HG03575 (cell line): ENCODE measurements around the gene DDX47.

Source experiments
- ATAC-seq: cut with Tn5 transposase; IDR thresholded peaks from one replicate; pipeline ENCODE4 v1.9.1; 2021; ENCODE audit not compliant: unreplicated experiment, insufficient number of reproducible peaks, low FRiP score; ENCODE audit errors: extremely low read depth

The DDX47 gene

GRCh38 chr12:12813120-12814101, at the start of gene DDX47:
Gene DDX47, plus strand, starts transcription at chr12:12813346. Its CDS starts 22 bp downstream, at chr12:12813368.
- ATAC-seq, result no peak

- no peak for ATAC-seq
Measured at GRCh38 chr12:12764824-12765223, 48.3 kb upstream of the DDX47 start.

DNA sequence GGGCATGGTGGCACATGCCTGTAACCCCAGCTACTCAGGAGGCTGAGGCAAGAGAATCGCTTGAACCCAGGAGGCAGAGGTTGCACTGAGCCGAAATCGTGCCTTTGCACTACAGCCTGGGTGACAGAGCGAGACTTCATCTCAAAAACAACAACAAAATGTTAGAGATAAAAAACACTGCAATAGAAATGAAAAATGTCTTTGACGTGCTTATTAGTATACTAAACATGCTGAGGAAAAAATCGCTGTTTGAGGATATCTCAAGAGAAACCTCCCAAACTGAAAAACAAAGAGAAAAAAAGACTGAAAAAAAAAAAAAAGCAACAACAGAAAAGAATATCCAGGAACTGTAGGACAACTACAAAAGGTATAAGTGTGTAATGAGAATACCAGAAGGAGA, 42.9 kb upstream of the DDX47 start:
- ATAC-seq, result no peak

DNA sequence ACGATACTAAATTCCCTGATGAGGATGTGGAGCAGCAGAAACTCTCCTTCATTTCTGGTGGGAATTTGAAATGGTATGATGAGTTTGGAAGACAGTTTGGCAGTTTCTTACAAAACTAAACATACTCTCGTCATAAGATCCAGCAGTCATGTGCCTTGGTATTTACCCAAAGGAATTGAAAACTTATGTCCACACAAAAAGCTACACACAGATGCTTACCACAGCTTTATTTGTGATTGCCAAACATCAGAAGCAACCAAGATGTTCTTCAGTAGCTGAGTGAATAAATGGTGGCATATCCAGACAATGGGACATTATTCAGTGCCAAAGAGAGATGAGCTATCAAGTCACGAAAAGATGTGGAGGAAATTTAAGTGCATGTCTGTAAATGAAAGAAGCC, 38.4 kb upstream of the DDX47 start:
- no peak for ATAC-seq

- ATAC-seq, result no peak
Measured at GRCh38 chr12:12776261-12776660, 36.9 kb upstream of the DDX47 start.

GRCh38 chr12:12777092-12777491, 36.1 kb upstream of the DDX47 start:
- no peak for ATAC-seq

DNA sequence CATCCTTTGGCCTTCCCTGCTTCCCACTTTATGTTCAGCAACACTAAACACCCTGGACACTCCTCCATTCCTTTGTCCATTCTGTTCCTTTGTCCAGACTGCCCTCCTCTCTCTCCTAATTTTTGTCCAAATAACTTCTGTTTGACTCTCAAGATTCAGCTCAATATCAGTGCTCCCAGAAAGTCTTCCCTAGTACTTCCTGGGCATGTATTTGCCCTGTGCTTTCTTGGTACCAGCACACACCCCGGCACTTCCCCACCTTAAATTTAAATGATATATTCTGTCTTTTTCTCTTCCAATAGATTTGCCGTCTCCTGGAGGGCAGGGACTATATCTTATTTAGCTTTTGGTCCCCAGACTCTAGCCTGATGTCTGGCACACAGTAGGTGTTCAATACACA, 34.1 kb upstream of the DDX47 start:
- no peak for ATAC-seq

- ATAC-seq, result no peak
Measured at GRCh38 chr12:12779529-12779928, 33.6 kb upstream of the DDX47 start.

DNA sequence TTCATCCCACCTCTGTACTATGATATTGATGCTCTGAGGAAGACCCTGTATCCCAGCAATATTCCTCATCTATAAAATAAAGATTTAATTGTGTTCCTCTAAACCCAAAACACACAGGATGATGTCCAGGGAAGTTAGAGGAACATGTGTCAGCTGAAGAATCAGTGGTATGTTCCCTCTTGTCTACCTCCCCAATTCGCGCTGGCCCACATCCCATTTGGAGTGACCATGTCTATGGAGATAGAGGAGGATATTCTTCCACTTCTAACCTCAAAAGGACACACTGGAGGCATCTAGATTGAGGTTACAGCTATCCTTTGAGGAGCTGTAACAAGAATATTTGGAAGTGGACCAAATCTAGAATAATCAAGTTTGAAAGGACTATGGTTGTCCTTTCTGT, 29.0 kb upstream of the DDX47 start:
- ATAC-seq, result no peak

- ATAC-seq, result no peak
Measured at GRCh38 chr12:12784911-12785814, 28.0 kb upstream of the DDX47 start, which contains the start of gene APOLD1. Gene APOLD1, plus strand, starts transcription at chr12:12785659. Its CDS starts 33 bp downstream, at chr12:12785692.

DNA sequence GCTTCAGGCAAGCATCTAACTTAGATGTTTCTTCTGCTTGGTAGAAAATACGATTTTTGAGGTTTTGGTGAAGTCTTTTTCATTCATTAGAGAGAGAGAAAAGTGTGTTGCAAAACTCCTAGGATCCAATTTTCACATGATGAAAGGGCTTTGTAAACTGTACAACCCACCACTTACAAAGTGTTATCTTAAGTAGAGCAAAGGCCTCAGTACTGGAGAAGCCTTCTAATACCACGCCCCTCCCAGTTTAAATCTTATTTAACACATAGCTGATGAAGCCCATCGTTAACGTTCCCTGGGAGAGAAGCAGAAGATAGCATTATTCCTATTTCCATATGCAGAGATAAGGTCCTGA, 26.8 kb upstream of the DDX47 start:
- no peak for ATAC-seq

GRCh38 chr12:12786706-12787601, 26.2 kb upstream of the DDX47 start:
- no peak for ATAC-seq

- no peak for ATAC-seq
Measured at GRCh38 chr12:12788131-12788530, 25.0 kb upstream of the DDX47 start.

DNA sequence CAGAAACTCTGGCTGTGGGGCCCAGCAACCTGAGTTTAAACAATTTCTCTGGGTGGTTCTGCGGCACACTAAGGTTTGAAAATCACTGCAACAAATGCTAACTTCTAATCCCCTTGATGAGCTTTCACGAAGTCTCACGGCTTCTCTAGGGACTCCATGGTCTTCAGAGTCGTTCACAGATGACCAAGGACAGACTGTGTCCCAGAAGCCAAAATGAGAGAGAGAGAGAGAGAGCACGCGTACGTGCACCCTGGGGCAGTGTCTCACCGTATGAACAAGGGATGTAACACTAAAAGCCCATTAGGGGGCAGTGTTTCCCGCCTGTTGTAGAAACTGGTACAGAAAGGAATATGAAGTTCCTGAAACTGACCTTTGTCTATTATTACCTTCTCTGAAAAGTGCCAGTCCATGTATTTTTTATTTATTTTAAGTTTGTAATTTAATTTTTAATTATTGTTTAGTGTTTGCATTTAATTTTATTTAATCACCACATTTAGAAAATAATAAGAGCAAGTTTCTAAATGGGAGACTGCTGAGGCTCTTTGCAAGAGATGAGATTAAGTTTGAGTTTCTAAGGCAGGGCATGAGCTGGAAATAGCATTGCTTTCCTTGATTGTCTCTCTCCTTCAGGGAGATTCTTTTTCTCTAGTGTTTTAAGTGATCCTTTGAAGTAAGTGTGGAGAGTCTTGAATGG, 24.3 kb upstream of the DDX47 start:
- no peak for ATAC-seq

GRCh38 chr12:12790956-12791355, 22.2 kb upstream of the DDX47 start:
- ATAC-seq, result no peak

DNA sequence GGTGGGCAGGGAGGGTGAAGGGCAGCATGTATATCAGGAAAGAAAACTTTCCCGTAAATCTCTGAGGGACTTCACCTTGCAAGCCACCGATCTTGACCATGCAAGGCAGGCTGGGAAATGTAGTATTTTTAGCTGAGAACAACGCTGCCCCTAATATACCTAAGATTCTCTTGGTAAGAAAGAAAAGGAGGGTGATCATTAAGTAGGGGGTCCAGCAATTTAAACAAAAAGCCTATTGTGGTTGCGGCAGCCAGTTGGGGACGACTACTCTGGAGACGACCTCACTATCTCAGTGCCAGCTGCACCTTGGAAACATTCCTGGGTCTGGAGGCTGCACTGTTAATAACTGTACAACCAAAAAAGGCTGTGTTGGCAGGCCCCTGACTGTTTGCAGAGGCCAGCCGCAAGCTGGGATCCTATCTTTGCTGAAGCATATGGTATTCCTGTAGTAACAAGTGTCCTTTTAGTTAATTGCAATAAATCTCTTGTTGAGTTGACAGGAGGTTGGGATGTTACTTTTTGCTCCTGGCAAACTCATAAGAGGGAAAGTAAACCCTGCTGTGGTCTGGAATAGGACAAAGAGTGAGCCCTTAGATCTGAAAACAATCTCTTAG, 21.3 kb upstream of the DDX47 start:
- no peak for ATAC-seq

GRCh38 chr12:12792421-12792820, 20.7 kb upstream of the DDX47 start:
- ATAC-seq, result no peak

DNA sequence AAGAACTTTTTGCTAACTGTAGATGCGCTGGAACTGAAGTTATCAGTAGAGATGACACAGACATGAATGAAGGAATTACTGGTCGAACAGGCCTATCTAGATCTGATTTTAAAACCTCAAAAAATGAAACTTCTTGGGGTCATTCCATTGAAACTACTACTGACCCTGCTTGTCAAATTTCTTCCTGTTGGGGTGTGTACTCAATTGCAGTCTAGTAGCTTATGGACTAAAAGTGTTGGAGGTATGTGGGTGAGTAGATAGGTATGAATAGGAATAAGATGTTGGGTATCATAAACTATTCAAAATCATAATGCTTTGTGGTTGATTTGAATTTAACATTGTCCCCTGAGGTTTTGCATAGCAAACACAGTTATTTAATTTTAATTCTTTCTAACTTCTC, 18.5 kb upstream of the DDX47 start:
- no peak for ATAC-seq
